GM18873 (cell line): ENCODE data around the gene ANO1.

Source experiments
- ATAC-seq: cut with Tn5 transposase; IDR thresholded peaks from one replicate; pipeline ENCODE4 v1.9.1; 2021; ENCODE audit warnings: mild to moderate bottlenecking, moderate library complexity, moderate number of reproducible peaks; ENCODE audit not compliant: unreplicated experiment, low FRiP score

ANO1 gene

GRCh38 chr11:70072461-70072860 lies 5.7 kb upstream of the ANO1 start:
- no peak for ATAC-seq

- ATAC-seq = no peak
Observed at GRCh38 chr11:70072861-70073755, 5.0 kb upstream of the ANO1 start.

- ATAC-seq = no peak
Observed at GRCh38 chr11:70073871-70074371, 4.2 kb upstream of the ANO1 start.

GRCh38 chr11:70074746-70075145 lies 3.4 kb upstream of the ANO1 start:
- no peak for ATAC-seq

GRCh38 chr11:70075836-70076235 lies 2.3 kb upstream of the ANO1 start:
- no peak for ATAC-seq

GRCh38 chr11:70076461-70076931 lies 1.6 kb upstream of the ANO1 start:
- ATAC-seq = no peak

GRCh38 chr11:70077411-70078094 lies 564 bp upstream of the ANO1 start:
- ATAC-seq = no peak

- ATAC-seq = no peak
Observed at GRCh38 chr11:70078781-70079616, 882 bp downstream of the ANO1 start.

GRCh38 chr11:70079691-70080090 lies 1.6 kb downstream of the ANO1 start:
- ATAC-seq = no peak

- ATAC-seq = no peak
Observed at GRCh38 chr11:70080763-70081162, 2.6 kb downstream of the ANO1 start.

GRCh38 chr11:70082829-70083228 lies 4.7 kb downstream of the ANO1 start:
- ATAC-seq = no peak

GRCh38 chr11:70084046-70084984 lies 6.2 kb downstream of the ANO1 start:
- ATAC-seq = no peak

GRCh38 chr11:70085815-70086769 lies 8.0 kb downstream of the ANO1 start:
- no peak for ATAC-seq

GRCh38 chr11:70087446-70088167 lies 9.5 kb downstream of the ANO1 start:
- ATAC-seq = no peak

GRCh38 chr11:70088735-70089250 lies 10.7 kb downstream of the ANO1 start:
- ATAC-seq = no peak

- no peak for ATAC-seq
Observed at GRCh38 chr11:70089631-70090030, 11.5 kb downstream of the ANO1 start.

GRCh38 chr11:70090961-70091381 lies 12.9 kb downstream of the ANO1 start:
- no peak for ATAC-seq
